ENCODE data around the gene VWC2. TPM values are rescaled to one million over a fixed set of nuclear protein-coding genes. Genes with fewer than 3 reads are reported as not detected.

VWC2 gene
- total RNA-seq, 1 experiment from 2014 or later = not detected

DNA sequence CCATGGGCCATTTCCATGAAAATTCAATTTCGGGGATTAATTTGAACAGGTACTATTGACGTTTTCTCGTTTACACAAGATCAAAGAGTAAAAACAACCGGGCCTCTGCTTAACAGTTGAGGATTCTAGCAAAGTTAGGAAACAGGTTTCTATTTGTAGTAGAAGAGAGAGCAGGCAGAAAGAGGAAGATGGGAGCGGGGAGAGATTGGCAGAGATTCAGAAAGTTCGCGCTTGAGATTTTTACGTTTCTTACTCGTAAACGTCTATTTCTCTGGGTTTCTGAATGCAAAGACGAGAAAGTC lies 571 bp upstream of the VWC2 start:
- no peaks in the 10 kb centered on the region for H3K36me3 Mint-ChIP-seq (ENCODE audit: insufficient read depth, unreplicated experiment)
- H3K9me3 Mint-ChIP-seq (ENCODE audit: unreplicated experiment) = peaks cover 7% of the 10 kb centered on the region
- no TSS peak for BruUV-seq (replicated peaks)
- TF ChIP-seq, protein P1, sequence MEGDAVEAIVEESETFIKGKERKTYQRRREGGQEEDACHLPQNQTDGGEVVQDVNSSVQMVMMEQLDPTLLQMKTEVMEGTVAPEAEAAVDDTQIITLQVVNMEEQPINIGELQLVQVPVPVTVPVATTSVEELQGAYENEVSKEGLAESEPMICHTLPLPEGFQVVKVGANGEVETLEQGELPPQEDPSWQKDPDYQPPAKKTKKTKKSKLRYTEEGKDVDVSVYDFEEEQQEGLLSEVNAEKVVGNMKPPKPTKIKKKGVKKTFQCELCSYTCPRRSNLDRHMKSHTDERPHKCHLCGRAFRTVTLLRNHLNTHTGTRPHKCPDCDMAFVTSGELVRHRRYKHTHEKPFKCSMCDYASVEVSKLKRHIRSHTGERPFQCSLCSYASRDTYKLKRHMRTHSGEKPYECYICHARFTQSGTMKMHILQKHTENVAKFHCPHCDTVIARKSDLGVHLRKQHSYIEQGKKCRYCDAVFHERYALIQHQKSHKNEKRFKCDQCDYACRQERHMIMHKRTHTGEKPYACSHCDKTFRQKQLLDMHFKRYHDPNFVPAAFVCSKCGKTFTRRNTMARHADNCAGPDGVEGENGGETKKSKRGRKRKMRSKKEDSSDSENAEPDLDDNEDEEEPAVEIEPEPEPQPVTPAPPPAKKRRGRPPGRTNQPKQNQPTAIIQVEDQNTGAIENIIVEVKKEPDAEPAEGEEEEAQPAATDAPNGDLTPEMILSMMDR (IDR thresholded peaks at IDR 0.05; ENCODE audit: unreplicated experiment) = no peak
- H3K4me1 Mint-ChIP-seq (ENCODE audit: insufficient read depth, unreplicated experiment) = no peaks in the 10 kb centered on the region
- no peak overlapping the region for H3K27ac Mint-ChIP-seq (ENCODE audit: low read depth, unreplicated experiment)
- DNase-seq (ENCODE audit: unreplicated experiment) = no peak
- intact Hi-C loops (cut with micrococcal nuclease) = no loop called here
- no peak overlapping the region for H3K4me3 Mint-ChIP-seq (ENCODE audit: unreplicated experiment)
- ChIA-PET POLR2A (no interaction called here), CTCF (interaction anchor here (0.6 kb wide), 1 partner anchor 56 kb away, joined by 4 read pairs; no protein-coding TSS in a partner anchor)
- H3K27me3 Mint-ChIP-seq (ENCODE audit: insufficient read depth, unreplicated experiment) = peaks cover 33% of the 10 kb centered on the region

DNA sequence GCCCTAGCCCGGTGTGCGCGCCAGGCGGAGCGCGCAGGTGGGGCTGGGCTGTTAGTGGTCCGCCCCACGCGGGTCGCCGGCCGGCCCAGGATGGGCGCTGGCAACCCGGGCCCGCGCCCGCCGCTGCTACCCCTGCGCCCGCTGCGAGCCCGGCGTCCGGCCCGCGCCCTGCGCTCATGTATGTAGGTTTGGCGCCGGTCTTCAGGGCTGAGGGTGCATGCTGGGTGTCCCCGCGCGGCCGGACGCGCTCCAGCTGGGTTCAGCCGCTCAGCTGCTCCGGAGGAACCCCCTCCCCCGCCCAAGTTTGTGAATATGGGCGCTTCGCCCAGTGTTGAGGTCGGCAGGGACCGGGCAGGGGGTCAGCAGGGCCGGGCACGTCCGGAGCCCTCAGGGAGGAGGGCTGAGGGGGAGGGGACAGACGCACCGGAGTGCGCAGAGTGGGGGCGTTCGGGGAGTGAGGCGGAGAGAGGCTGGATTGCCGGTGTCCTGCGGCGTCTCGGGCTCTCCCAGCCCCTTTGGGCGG lies 559 bp downstream of the VWC2 start:
- CTCF ChIA-PET = no interaction called here
- intact Hi-C loops (cut with micrococcal nuclease) = no loop called here
- H3K27me3 Mint-ChIP-seq (ENCODE audit: insufficient read depth, unreplicated experiment) = peaks cover 32% of the 10 kb centered on the region
- TF ChIP-seq, protein P1 (IDR thresholded peaks at IDR 0.05; ENCODE audit: unreplicated experiment) = no peak
- POLR2A ChIA-PET = no interaction called here
- no peak for DNase-seq (ENCODE audit: unreplicated experiment)
- H3K9me3 Mint-ChIP-seq (ENCODE audit: unreplicated experiment) = peaks cover 7% of the 10 kb centered on the region
- no peak overlapping the region for H3K4me3 Mint-ChIP-seq (ENCODE audit: unreplicated experiment)
- no peak overlapping the region for H3K27ac Mint-ChIP-seq (ENCODE audit: low read depth, unreplicated experiment)
- BruUV-seq (replicated peaks) = no TSS peak
- H3K36me3 Mint-ChIP-seq (ENCODE audit: insufficient read depth, unreplicated experiment) = no peaks in the 10 kb centered on the region
- H3K4me1 Mint-ChIP-seq (ENCODE audit: insufficient read depth, unreplicated experiment) = no peaks in the 10 kb centered on the region

DNA sequence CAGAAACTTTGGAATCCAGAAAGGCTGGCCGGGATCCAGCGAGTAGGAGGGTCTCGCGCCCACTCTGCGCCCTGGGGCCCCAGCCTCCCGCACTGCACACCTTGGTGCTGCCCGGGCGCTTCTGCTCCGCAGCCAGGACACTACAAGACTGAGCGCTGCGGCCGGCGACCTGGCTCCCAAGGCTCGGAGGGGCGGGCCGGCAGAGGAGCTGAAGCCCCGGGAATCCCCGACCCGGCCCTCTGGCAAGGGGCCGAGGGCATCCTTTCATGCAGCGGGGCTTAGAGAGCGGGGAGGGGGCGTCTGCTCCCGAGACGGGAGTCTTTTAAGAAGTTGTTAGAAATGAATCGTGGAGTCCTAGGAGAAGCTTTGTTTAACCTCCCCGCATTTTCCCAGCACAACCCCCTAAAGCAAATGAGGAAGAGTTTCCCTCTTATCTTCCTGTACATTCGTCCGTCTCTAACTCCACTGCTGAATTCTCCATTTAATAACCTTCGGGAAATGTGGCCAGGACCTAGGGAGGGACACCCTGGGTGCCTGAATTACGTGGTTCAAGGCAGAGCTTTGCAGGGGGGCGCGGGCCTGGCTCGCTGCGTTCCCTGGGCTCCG lies 1.1 kb downstream of the VWC2 start:
- DNase-seq (ENCODE audit: unreplicated experiment) = no peak
- CTCF ChIA-PET = no interaction called here
- no TSS peak for BruUV-seq (replicated peaks)
- TF ChIP-seq, protein P1 (IDR thresholded peaks at IDR 0.05; ENCODE audit: unreplicated experiment) = no peak
- H3K27ac Mint-ChIP-seq (ENCODE audit: low read depth, unreplicated experiment) = no peak overlapping the region
- POLR2A ChIA-PET = no interaction called here
- no peak overlapping the region for H3K4me3 Mint-ChIP-seq (ENCODE audit: unreplicated experiment)
- peaks cover 7% of the 10 kb centered on the region for H3K9me3 Mint-ChIP-seq (ENCODE audit: unreplicated experiment)
- H3K4me1 Mint-ChIP-seq (ENCODE audit: insufficient read depth, unreplicated experiment) = no peaks in the 10 kb centered on the region
- no peaks in the 10 kb centered on the region for H3K36me3 Mint-ChIP-seq (ENCODE audit: insufficient read depth, unreplicated experiment)
- intact Hi-C loops (cut with micrococcal nuclease) = no loop called here
- peaks cover 27% of the 10 kb centered on the region for H3K27me3 Mint-ChIP-seq (ENCODE audit: insufficient read depth, unreplicated experiment)

DNA sequence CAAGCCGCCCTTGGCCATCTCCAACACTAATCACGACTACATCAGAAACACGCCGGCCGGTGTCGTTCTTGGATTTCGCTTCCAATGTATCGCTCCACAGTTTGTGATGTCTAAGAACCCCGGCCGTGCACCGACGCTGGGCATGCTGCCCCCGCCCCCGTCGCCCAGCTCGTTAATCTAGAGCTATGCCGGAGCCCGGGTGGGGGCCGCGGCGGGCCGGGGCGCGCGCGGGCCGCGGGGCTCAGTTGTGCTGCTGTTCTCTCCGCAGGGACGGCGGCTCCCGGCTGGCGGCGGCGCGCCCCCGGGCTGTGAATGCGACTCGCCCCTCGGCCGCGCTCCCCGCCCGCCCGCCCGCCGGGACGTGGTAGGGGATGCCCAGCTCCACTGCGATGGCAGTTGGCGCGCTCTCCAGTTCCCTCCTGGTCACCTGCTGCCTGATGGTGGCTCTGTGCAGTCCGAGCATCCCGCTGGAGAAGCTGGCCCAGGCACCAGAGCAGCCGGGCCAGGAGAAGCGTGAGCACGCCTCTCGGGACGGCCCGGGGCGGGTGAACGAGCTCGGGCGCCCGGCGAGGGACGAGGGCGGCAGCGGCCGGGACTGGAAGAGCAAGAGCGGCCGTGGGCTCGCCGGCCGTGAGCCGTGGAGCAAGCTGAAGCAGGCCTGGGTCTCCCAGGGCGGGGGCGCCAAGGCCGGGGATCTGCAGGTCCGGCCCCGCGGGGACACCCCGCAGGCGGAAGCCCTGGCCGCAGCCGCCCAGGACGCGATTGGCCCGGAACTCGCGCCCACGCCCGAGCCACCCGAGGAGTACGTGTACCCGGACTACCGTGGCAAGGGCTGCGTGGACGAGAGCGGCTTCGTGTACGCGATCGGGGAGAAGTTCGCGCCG lies 1.9 kb downstream of the VWC2 start:
- ChIA-PET CTCF (no interaction called here), POLR2A (no interaction called here)
- Mint-ChIP-seq H3K9me3 (ENCODE audit: unreplicated experiment) (peaks cover 7% of the 10 kb centered on the region), H3K27me3 (ENCODE audit: insufficient read depth, unreplicated experiment) (peaks cover 27% of the 10 kb centered on the region), H3K4me1 (ENCODE audit: insufficient read depth, unreplicated experiment) (no peaks in the 10 kb centered on the region), H3K36me3 (ENCODE audit: insufficient read depth, unreplicated experiment) (no peaks in the 10 kb centered on the region), H3K4me3 (ENCODE audit: unreplicated experiment) (no peak overlapping the region), H3K27ac (ENCODE audit: low read depth, unreplicated experiment) (no peak overlapping the region)
- intact Hi-C loops (cut with micrococcal nuclease) = no loop called here
- BruUV-seq (replicated peaks) = no TSS peak
- TF ChIP-seq, protein P1 (IDR thresholded peaks at IDR 0.05; ENCODE audit: unreplicated experiment) = no peak
- DNase-seq (ENCODE audit: unreplicated experiment) = no peak
